ENCODE data around the gene SPDYE16. TPM values are rescaled to one million over a fixed set of nuclear protein-coding genes. Genes with fewer than 3 reads are reported as not detected.
A peak's percentile ranks its signal among the peaks of the same experiment; 100 is the strongest.
"Not testable (repeated sequence)": the region's sequence is repeated elsewhere in the genome, so short reads cannot be mapped to it uniquely, and the experiment has no call there.

SPDYE16 gene
- total RNA-seq, 2 experiments from 2014 or later: 0.19 TPM

- H3K9me3 Mint-ChIP-seq; CTCF ChIA-PET; H3K4me3 Mint-ChIP-seq; H3K27me3 Mint-ChIP-seq; DNase-seq; H3K27ac Mint-ChIP-seq; intact Hi-C loops (cut with micrococcal nuclease); H3K4me1 Mint-ChIP-seq (ENCODE audit: low read depth); POLR2A ChIA-PET; H3K36me3 Mint-ChIP-seq: not testable (repeated sequence)
Measured at GRCh38 chr7:76570324-76570775, 27.3 kb upstream of the SPDYE16 start.

- CTCF ChIA-PET; POLR2A ChIA-PET; H3K9me3 Mint-ChIP-seq; H3K36me3 Mint-ChIP-seq; intact Hi-C loops (cut with micrococcal nuclease); H3K27ac Mint-ChIP-seq; DNase-seq; H3K4me3 Mint-ChIP-seq; H3K27me3 Mint-ChIP-seq: not testable (repeated sequence)
- H3K4me1 Mint-ChIP-seq (ENCODE audit: low read depth): peaks cover 14% of the 10 kb centered on the region
Measured at GRCh38 chr7:76568742-76569141, 25.6 kb upstream of the SPDYE16 start.

- H3K4me1 Mint-ChIP-seq (ENCODE audit: low read depth): peaks cover 14% of the 10 kb centered on the region
- CTCF ChIA-PET; H3K9me3 Mint-ChIP-seq; DNase-seq; H3K36me3 Mint-ChIP-seq; H3K27me3 Mint-ChIP-seq; H3K4me3 Mint-ChIP-seq; H3K27ac Mint-ChIP-seq; POLR2A ChIA-PET; intact Hi-C loops (cut with micrococcal nuclease): not testable (repeated sequence)
Measured at GRCh38 chr7:76567753-76568152, 24.7 kb upstream of the SPDYE16 start.

GRCh38 chr7:76567311-76567710 is 24.2 kb upstream of the SPDYE16 start:
- H3K36me3 Mint-ChIP-seq; POLR2A ChIA-PET; H3K4me3 Mint-ChIP-seq; H3K9me3 Mint-ChIP-seq; H3K27ac Mint-ChIP-seq; DNase-seq; CTCF ChIA-PET; H3K27me3 Mint-ChIP-seq; intact Hi-C loops (cut with micrococcal nuclease): not testable (repeated sequence)
- H3K4me1 Mint-ChIP-seq (ENCODE audit: low read depth): peaks cover 16% of the 10 kb centered on the region

GRCh38 chr7:76565001-76565400 is 21.9 kb upstream of the SPDYE16 start:
- H3K27ac Mint-ChIP-seq; H3K4me3 Mint-ChIP-seq; H3K9me3 Mint-ChIP-seq; H3K27me3 Mint-ChIP-seq; POLR2A ChIA-PET; CTCF ChIA-PET; intact Hi-C loops (cut with micrococcal nuclease); H3K36me3 Mint-ChIP-seq; DNase-seq: not testable (repeated sequence)
- peaks cover 16% of the 10 kb centered on the region for H3K4me1 Mint-ChIP-seq (ENCODE audit: low read depth)

- H3K27ac Mint-ChIP-seq; CTCF ChIA-PET; DNase-seq; POLR2A ChIA-PET; H3K4me3 Mint-ChIP-seq; H3K9me3 Mint-ChIP-seq; H3K27me3 Mint-ChIP-seq; intact Hi-C loops (cut with micrococcal nuclease): not testable (repeated sequence)
- Mint-ChIP-seq H3K36me3 (peaks cover 15% of the 10 kb centered on the region), H3K4me1 (ENCODE audit: low read depth) (peaks cover 28% of the 10 kb centered on the region)
Measured at GRCh38 chr7:76561342-76561741, 18.2 kb upstream of the SPDYE16 start.

GRCh38 chr7:76560157-76560556 is 17.1 kb upstream of the SPDYE16 start:
- POLR2A ChIA-PET; intact Hi-C loops (cut with micrococcal nuclease); H3K4me3 Mint-ChIP-seq; CTCF ChIA-PET; H3K9me3 Mint-ChIP-seq; H3K27me3 Mint-ChIP-seq; DNase-seq; H3K27ac Mint-ChIP-seq: not testable (repeated sequence)
- Mint-ChIP-seq H3K4me1 (ENCODE audit: low read depth) (peaks cover 30% of the 10 kb centered on the region), H3K36me3 (peaks cover 20% of the 10 kb centered on the region)

GRCh38 chr7:76559685-76560084 is 16.6 kb upstream of the SPDYE16 start:
- H3K9me3 Mint-ChIP-seq; H3K4me3 Mint-ChIP-seq; H3K27ac Mint-ChIP-seq; H3K27me3 Mint-ChIP-seq; DNase-seq; intact Hi-C loops (cut with micrococcal nuclease); POLR2A ChIA-PET; CTCF ChIA-PET: not testable (repeated sequence)
- Mint-ChIP-seq H3K4me1 (ENCODE audit: low read depth) (peaks cover 33% of the 10 kb centered on the region), H3K36me3 (peaks cover 22% of the 10 kb centered on the region)

- DNase-seq; POLR2A ChIA-PET; H3K9me3 Mint-ChIP-seq; intact Hi-C loops (cut with micrococcal nuclease); H3K4me3 Mint-ChIP-seq; H3K27ac Mint-ChIP-seq; H3K27me3 Mint-ChIP-seq; CTCF ChIA-PET: not testable (repeated sequence)
- Mint-ChIP-seq H3K36me3 (peaks cover 19% of the 10 kb centered on the region), H3K4me1 (ENCODE audit: low read depth) (peaks cover 29% of the 10 kb centered on the region)
Measured at GRCh38 chr7:76551992-76552391, 8.9 kb upstream of the SPDYE16 start.

GRCh38 chr7:76549855-76550248 is 6.8 kb upstream of the SPDYE16 start:
- H3K9me3 Mint-ChIP-seq, CTCF ChIA-PET: not testable (repeated sequence)
- H3K36me3 Mint-ChIP-seq: peaks cover 14% of the 10 kb centered on the region

GRCh38 chr7:76549025-76549854 is 6.1 kb upstream of the SPDYE16 start:
- DNase-seq: peak; percentile 92
- H3K27me3 Mint-ChIP-seq, CTCF ChIA-PET, H3K9me3 Mint-ChIP-seq, POLR2A ChIA-PET: not testable (repeated sequence)
- Mint-ChIP-seq H3K27ac (peak overlapping the region; percentile 82), H3K4me1 (ENCODE audit: low read depth) (peaks cover 19% of the 10 kb centered on the region), H3K4me3 (peak overlapping the region; percentile 90), H3K36me3 (peaks cover 12% of the 10 kb centered on the region)
- intact Hi-C loops (cut with micrococcal nuclease): loop anchor here (5.0 kb wide), 1 partner anchor 232 kb away; no protein-coding TSS in a partner anchor

More at GRCh38 chr7:76549855-76550248, 6.8 kb upstream of the SPDYE16 start:
- intact Hi-C loops (cut with micrococcal nuclease): loop anchor here (5.0 kb wide), 1 partner anchor 233 kb away; no protein-coding TSS in a partner anchor
- H3K4me3 Mint-ChIP-seq: peak overlapping the region; percentile 90
- POLR2A ChIA-PET, H3K27me3 Mint-ChIP-seq: not testable (repeated sequence)
- DNase-seq: peak; percentile 15
- H3K27ac Mint-ChIP-seq: peak overlapping the region; percentile 70
- H3K4me1 Mint-ChIP-seq (ENCODE audit: low read depth): peaks cover 21% of the 10 kb centered on the region

GRCh38 chr7:76531643-76532042 is 11.5 kb downstream of the SPDYE16 start:
- H3K27me3 Mint-ChIP-seq; POLR2A ChIA-PET; DNase-seq; H3K9me3 Mint-ChIP-seq; H3K36me3 Mint-ChIP-seq; CTCF ChIA-PET; intact Hi-C loops (cut with micrococcal nuclease); H3K4me3 Mint-ChIP-seq; H3K4me1 Mint-ChIP-seq (ENCODE audit: low read depth); H3K27ac Mint-ChIP-seq: not testable (repeated sequence)

- CTCF ChIA-PET, H3K4me3 Mint-ChIP-seq: not testable (repeated sequence)
Measured at GRCh38 chr7:76526183-76526582, 16.9 kb downstream of the SPDYE16 start.

More at GRCh38 chr7:76526183-76526582, 16.9 kb downstream of the SPDYE16 start:
- DNase-seq; H3K27me3 Mint-ChIP-seq; H3K36me3 Mint-ChIP-seq; POLR2A ChIA-PET; intact Hi-C loops (cut with micrococcal nuclease); H3K9me3 Mint-ChIP-seq; H3K4me1 Mint-ChIP-seq (ENCODE audit: low read depth); H3K27ac Mint-ChIP-seq: not testable (repeated sequence)
